HT-29 (cell line): ENCODE results near the gene BGN. TPM values are rescaled to one million over a fixed set of nuclear protein-coding genes. Genes with fewer than 3 reads are reported as not detected.

ENCODE experiments used
- DNase-seq: peaks from one replicate; pipeline ENCODE4 v3.0.0-alpha.2; 2015; ENCODE audit warnings: low spot score
- total RNA-seq: library from RNA; depleted of rRNA; stranded (reverse); fragments of >200 nt; shearing (Covaris generic); gene quantifications from 2 replicates; pipeline ENCODE4 v1.2.3, GENCODE V29; 2014

The BGN gene
- total RNA-seq, 1 experiment from 2014 or later = 23.2 TPM

- no peak for DNase-seq
Measured at GRCh38 chrX:153526801-153527200, 32.0 kb downstream of the BGN start.

DNA sequence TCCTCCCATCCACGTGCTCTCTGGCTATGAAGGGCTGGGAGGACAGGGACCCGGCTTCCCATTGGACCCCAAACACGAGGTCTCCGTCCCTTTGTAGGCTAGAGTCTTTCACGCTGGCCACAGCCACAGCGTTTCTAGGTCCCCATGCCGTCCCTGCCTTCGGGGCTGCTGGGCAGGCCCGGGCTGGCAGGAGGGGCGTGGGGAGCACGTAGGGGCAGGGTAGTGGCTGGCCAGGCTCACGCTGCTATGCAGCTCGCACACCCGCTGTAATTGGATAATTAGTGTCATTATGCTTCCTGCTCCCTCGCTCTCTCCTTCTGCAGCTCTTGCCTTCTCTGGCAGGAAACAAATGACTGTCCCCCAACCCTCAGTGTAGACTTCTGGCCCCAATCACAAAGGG lies 32.4 kb downstream of the BGN start:
- no peak for DNase-seq

DNA sequence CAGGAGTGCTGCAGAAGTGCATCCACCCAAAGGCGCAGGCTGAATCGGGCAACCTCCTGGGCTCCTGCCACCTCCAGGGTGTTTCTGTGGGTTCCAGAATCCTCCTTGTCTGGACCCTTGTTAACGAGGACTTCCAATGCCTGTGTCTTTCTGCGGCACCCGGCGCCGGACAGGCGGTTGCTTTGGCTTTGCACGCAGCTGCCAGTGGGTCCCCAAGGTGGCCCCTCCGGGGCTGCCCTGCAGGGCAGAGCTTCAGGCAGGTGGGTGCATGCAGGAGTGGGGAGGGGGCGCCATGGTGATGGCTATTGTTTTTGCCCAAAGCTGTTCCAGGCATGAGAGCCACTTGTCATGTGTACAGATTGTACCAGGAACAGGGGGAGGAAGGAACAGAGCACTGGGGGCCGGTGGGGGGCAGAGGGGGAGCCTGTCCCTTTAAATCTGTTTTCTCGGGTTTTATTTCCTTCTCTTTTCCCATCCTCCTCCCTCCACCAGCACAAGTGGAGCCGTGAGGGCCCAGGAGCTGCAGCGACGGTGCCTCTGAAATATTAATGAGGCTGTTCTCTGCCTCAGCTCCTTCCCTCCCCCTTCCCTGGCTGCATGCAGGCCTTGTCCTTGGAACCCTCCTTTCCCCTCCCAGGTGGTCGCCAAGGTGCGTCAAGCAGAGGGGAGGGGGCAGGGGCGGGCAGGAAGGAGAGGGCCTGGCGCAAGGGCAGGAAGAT lies 35.8 kb downstream of the BGN start:
- no peak for DNase-seq

DNA sequence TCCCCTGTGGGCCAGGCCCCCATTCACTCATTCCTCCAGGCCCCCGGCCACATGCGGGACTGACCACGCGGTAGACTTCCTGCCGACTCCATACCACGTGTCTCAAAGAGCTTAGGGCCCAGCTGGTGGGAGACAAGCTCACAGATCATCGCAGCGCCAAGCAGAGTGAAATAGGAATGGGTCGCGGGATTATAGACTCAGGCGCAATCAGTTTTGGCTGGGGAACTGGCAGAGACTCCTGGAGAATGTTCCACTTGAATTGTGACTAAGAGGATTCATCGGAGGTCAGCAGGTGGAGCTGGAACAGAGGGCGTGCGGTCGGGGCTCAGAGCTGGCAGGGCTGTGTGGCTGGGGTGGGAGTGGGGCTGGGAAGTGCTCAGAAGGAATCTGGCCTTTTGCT lies 38.3 kb downstream of the BGN start:
- DNase-seq = no peak

DNA sequence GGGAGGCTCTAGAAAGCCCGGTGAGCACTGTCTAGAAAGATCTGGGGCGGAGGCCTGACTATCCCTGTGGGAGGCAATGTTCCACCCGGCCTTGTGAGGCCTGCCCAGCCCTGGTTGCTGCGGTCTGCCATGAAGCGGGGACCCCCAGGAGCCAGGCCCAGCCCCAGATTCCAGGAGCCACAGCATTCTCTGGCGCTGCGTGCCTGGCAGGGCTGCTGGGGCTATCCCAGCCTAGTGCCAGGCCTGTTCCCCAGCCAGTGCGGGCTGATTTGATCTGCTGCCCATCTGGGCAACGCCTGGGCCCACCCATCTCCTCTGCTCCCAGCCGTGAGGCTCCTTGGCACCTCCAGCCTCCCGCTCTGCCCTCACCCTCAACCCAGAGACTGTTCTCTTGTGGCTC lies 42.3 kb downstream of the BGN start:
- DNase-seq = no peak

DNA sequence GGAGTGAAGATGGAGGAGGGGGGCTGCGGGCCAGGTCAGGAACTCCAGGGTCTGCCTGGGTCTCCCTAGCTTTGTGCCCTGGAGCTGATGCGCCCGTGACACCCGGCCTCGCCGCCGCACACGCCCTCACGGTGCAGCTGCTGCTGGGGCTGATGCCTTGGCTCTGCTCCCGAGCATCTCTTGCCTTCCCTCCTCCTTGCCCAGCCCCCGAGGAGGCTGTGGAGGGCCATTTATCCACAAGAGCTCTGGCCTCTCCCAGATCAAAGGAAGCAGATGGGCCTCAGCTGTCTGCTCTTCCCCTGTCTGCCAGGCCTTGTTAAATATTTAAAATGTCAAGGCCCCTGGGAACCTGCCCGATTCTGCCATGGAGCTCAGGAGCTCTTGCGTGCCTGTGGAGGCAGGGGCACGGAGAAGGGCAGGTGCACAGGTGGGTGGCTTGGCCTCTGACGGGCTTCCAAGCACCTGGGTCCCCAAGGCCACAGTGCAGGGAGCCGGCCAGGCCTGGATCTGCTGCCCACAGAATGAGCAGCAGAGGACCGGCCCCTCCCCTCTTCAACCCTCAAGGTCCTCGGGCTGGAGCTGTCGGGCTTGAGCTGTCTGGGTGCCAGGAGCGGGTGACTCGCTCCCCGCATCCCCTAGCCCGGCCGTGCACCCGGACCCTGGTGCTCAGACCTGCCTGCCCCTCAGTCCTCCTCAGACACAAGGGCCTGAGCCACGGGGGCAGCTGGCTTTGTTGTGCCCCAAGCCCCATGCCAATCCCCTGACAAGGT lies 42.9 kb downstream of the BGN start:
- DNase-seq = no peak

DNA sequence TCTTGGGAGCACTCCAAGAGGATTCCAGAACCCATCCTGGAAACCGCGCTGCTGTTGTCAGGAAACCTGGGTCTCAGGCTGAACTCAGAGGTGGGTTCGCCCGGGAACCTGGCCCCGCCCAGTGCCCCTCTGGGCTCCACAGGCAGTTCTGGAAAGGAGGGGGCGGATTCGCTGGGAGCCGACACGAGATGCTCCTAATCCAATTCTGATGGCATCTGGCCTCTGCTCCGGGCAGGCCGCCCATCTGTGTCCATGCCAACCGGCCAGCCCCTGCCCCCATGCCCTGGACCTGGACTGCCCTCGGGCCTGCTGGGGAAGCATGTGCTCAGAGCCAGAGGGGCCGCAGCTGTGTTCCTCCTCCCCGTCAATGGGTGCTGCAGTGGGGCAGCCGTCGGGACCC lies 43.6 kb downstream of the BGN start:
- DNase-seq = no peak

- peak; percentile 83 for DNase-seq
Measured at GRCh38 chrX:153539171-153539978, 44.6 kb downstream of the BGN start.

DNA sequence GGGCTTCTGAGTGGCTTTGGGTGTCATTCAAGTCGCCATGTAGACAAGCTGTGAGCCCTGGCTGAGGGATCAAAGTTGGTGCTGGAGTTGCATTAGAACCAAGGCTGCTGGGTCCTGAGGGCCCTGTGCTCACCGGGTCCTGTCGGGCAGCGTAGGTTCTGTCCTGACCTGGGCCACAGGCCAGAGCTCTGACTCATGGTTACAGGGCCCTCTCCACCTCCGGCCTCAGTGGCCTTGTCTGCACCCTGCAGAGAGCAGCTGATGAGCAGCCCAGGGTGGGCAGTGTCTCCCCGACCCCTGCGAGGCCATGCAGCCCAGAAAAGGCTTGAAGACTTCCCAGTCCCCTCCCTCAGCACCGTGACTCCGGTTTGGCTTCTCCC lies 45.2 kb downstream of the BGN start:
- no peak for DNase-seq

DNA sequence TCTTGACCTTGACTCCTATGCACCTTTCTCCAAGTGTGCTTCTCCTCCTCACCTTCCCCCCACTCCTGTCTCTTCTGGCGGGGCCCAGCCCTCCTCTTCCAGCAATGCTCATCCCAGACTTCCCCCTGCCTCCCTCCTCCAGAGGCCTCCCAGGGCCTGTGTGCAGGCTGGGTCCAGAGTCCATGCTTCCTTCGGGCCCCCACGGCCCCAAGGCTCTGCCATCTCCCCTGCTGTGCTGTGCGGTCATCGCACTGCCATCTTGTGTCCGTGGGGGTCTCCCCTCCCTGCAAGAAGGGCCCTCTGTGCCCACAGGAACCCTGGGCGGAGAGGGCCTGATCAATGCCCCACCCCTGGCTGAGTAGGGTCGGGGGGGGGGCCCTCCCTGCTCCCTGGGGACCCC lies 49.9 kb downstream of the BGN start:
- no peak for DNase-seq

DNA sequence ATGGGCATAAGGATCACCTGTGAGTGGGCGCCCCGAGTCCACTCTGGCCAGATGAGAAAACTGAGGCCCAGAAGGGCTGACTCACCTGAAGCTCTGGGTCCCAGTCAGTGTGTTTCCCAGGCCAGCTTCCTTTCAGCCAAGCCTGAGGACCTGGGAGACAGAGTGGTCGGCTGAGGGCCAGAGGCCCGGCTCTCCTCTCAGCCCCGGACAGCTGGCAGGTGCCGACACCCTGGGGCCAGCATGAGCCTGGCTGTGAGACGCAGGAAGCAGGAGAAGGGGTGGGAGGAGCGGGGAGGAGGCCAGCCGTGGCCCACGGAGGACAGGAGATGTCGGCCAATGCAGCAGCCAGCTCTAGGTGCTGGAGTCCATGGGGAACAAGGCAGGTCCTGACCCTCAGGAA lies 51.6 kb downstream of the BGN start:
- DNase-seq = no peak

DNA sequence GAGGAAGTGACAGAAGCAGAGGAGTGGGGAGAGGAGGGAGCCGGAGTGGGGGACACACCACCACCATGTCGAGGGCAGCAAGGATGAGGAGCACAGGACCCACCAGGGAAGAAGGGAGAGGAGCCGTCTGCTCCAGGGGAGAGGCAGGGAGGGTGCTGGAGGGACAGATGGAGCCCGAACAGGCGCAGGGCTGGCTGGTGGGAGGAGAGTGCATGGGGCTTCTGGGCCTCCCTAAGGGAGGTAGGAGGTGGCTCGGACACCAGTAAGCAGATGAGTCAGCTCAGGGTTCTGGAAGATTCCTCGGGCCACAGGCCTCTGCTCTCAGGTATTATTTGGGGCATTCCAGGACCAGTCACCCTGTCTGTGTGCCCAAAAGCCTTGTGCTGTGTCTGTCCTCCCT lies 52.4 kb downstream of the BGN start:
- no peak for DNase-seq

DNA sequence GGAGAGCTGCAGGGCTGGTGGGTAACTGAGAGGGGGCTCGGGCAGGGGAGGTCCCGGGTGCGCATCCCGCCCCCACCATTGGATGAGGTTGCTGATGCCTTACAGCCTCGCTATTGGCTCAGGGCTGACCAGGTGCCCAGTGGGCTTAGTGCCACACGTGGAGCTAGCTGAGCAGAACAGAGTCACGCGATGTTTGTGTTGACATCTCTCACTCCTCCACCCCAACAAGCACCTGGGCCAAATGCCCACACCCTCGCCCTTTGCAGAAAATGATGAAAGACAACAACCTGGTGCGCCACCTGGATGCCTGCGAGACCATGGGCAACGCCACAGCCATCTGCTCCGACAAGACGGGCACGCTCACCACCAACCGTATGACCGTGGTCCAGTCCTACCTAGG lies 54.5 kb downstream of the BGN start:
- no peak for DNase-seq

DNA sequence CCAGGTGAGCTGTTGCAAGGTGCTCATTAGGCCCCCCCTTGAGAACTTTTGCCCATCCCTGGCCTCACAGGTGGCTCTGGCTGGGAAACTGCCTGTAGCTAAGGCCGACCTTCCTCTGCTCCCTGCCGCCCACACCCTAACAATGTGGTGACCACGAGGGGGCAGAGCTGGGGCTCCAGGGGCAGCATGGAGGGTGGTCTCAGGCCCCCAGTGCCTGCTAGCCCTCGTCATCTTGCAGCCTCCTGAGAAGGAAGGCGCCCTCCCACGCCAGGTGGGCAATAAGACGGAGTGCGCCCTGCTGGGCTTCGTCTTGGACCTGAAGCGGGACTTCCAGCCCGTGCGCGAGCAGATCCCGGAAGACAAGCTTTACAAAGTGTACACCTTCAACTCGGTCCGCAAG lies 55.0 kb downstream of the BGN start:
- DNase-seq = no peak

DNA sequence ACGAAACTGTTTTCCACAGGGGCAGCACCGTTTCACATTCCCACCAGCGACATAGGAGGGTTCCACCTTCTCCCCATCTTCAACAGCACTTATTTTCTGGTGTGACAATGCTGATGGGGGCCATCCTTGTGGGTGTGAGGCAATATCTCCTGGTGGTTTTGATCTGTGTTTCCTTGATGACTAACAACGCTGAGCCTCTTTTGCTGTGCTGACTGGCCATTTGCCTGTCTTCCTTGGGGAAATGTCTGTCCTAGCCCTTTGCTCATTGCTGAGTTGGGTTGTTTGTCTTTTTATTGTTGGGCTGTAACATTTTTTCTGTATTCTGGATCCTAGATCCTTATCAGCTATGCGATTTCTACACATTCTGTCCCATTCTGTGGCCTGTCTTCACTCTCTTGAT lies 56.4 kb downstream of the BGN start:
- no peak for DNase-seq

GRCh38 chrX:153554519-153555167 lies 59.9 kb downstream of the BGN start:
- peak; percentile 89 for DNase-seq

DNA sequence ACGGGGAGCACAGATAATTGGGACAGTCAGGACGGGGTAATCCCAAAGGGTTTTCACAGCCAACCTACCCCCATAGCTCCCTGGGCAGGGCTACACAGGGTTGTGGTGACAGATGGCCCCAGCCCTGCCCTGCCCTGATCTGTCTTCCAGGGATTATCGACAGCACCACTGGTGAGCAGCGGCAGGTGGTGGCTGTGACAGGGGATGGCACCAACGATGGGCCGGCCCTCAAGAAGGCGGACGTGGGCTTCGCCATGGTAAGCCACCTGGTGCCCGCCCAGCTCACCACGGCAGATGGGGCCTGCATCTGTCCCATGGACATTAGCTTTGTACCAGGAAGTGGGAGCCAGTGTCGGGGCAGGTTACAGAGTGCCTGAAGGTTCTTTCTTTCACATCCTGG lies 62.0 kb downstream of the BGN start:
- DNase-seq = no peak

DNA sequence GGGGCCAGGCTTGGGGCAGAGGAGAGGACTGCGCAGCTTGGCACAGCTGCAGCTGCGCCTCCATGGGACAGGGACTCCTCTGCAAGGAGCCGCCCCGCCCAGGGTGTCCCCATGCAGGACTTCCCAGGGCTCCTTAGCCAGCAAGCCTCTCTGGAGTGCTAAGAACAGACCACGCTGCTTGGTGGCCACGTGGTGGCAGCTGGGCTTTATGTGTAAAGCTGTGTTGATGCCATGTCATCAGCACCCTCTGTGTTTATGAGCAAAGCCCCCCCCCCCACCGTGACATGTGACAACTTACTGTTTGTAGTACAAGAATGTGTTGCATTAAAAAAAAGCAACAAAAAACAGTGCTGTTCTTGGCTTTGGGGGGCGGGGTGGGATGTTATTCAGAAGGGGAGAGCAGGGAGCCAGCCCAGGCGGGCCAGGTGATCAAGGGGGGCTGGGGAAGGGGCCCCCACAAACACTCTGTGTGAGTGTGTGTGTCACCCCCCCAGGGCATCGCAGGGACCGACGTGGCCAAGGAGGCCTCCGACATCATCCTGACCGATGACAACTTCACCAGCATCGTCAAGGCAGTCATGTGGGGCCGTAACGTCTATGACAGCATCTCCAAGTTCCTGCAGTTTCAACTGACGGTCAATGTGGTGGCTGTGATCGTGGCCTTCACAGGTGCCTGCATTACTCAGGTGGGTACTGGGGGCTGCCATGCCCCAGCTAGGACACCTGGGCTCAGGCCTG lies 63.0 kb downstream of the BGN start:
- DNase-seq = peak; percentile 29
